Activated CD8-positive, alpha-beta memory T cell treated with anti-CD3 and anti-CD28 coated beads, Interleukin-2, amount 50 U/mL, for 24 hours (primary cell): ENCODE data around the gene C18orf32.
"Not testable (repeated sequence)": the region's sequence is repeated elsewhere in the genome, so short reads cannot be mapped to it uniquely, and the experiment has no call there.

ENCODE experiments used
- DNase-seq: peaks from one replicate; pipeline ENCODE4 v3.0.0-alpha.2; 2020; ENCODE audit errors: extremely low read depth

The C18orf32 gene

DNA sequence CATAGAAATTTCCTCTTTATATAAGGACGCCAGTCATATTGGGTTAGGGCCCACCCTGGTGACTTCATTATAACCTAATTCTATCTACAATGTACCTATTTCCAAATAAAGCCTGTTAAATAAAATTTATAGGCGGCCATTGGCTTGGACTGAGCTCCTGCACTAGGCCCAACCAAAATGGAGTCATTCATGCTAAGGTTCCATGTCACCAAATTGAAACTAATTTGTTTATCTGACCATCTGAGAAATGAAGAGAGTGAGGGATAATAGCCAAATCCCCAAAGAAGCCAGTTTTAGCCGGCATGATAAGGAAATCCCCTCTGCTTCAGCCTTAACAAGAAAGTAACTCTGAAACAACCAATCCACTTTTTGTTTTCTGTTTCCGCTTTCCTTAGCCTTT is 19.4 kb downstream of the C18orf32 start:
- no peak for DNase-seq

DNA sequence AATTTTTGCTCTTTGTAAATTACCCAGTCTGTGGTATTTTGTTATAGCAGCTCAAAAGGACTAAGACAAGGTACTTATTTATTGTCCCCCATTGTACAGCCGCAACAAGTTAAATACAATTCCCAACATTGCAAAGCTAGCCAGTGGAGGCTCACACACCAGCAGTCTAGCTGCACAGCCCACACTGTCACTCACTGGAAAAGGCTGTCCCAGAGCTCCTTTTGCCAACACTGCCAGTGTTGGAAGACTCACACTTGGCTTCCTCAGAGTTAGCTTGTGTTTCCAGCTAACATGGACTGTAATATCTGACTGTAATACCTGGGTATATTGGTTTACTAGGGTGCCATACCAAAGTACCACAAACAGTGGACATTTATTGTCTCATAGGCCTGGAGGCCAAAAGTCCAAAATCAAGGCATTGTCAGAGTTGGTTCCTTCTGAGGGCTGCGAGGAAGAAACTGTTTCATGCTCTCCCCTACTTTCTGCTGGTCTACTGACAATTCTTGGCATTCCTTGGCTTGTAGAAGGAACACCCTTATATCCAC is 19.9 kb downstream of the C18orf32 start:
- DNase-seq, result no peak

DNA sequence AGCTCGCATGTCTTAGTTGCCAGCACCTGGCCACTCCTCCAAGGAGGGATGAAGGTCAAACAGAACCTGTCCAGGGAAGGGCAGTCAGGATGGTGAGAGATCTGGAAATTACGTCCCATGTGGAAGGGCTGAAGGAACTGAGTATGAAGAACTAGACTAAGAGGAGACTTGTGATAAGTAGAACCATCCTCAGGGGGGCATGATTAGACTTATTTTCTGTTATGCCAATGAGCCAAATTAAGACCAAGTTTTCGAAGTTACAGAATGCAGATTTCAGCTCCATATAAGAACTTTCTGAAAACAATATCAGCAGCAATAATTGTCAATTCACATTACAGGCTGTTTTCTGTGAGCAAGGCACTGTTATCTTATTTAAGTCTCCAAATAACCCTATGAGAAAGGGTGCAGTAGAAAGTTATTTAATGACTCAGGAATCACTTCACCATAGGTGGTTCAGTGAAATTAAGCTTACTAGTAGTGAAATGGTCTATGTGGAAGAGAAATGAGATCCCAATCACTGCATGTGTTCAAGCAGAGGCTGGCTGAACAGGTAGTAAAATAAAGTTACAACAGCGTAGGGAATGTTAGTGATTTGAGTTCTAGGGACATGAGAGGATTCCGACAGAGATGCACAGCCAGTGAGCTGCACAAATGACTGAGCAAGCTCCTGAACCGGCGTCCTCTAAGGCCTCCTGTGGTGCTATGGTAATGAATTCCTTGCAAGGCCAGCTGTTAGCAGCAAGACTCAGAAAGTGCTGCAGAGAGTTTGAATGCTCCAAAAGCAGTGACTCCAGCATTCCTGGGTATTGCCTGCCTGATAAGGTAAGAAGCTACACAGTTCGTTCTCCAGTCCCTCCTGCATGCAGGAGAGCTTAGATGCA is 22.1 kb downstream of the C18orf32 start:
- no peak for DNase-seq

DNA sequence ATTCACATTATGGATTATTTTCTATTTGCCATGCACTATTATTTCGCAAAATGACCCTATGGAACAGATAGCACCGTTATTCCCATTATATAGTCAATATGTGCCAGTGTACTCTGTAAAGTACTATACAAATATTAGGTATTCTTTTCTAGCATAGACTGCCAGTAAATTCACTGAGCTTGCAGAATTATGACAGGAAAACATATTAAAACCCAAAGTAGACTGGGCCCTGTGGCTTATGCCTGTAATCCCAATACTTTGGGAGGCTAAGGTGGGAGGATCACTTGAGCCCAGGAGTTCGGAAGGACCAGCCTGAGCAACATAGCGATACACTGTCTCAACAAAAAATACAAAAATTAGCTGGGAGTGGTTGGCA is 25.4 kb downstream of the C18orf32 start:
- DNase-seq, result no peak

DNA sequence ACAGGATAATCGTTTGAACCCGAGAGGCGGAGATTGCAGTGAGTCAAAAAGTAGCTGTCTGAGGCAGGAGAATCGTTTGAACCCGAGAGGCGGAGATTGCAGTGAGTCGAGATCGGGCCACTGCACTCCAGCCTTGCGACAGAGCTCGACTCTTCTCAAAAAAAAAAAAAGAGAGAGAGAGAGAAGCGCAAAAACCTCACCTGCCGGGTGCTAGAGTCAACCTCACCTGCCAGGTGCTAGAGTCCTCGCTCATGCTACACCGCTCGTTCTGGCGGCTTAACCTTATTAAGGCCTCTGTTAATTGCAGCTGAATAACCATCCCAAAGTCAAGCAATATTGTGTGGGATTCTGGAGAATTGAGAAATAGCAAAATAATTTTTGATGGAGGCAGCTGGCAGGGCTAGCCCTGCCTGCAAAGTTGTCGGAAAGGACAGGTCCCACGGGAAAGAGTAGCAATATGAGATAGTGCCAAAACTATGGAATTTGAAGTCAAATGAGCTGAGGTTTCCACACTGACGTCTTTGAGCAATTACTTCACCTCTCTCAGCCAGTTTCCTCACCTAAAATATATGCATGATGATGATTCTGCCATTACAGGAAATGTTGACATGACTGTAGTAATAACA is 25.9 kb downstream of the C18orf32 start:
- DNase-seq, result no peak

DNA sequence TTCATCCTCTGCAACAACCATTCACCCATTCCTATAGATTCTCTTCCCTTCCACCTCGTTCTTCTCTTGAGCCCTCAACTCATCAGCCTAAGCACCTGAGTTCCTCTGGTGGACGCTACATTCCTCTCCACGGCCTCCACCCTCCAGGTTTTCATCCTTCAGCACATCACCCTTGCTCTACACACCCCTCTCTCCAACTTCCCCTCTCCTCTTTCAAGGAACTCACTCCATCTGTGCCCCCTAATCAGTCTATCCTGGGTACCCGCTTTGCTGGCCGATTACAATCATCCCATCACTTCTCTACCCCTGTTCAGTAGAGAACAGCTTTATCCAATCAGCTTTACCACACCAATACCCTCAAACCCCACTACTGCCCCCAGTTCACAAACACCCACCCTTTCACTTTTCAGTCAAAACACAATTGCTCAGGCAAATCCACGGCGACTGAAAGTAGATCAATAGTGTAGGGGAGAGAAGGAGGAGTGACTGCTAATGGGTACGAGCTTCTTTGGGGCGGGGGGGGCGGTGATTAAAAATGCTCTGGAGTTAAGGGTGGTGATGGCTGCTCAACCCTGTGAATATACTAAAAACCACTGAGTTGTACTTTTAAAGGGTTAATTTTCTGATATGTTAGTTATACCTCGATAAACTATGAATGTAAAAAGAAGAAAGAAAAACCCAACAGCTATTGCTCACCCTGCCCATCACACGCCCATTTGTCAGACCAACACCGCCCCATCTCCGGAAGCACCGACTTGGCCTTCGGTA is 27.4 kb downstream of the C18orf32 start:
- DNase-seq, result no peak

DNA sequence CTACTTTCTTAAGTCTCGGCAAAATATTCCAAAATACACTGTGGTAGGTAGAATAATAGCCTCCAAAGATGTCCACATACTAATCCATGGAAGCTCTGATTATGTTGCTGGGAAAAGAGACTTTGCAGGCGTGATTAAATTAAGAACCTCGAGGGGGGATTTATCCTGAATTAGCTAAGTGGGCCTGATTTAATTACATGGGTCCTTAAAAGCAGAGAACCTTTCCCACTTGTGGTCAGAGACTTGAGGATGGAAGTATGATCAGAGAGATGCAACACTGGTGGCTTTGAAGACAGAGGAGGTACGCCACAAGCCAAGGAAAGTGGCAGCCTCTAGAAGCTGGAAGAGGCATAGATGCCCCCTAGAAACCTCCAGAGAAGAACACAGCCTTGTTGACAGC is 29.4 kb downstream of the C18orf32 start:
- DNase-seq, result no peak

DNA sequence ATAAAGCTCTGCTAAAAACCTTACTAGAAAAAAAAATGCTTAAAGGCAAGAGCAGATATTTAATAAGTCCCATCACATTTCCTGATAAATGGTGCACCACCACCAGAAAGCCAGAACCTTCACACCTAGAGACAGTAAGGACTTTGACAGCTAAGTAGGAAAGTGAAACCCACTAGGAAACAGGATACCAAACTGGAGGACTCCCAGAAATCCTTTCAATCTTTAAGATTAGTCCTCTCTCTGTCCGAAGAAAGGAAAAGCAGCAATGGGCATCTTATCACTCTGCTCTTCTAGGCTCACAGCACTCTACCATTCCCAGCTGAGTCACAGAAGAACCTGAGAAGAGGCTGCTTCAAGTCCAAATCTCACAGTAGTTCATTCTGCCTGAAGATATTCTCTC is 30.2 kb downstream of the C18orf32 start:
- DNase-seq, result no peak

DNA sequence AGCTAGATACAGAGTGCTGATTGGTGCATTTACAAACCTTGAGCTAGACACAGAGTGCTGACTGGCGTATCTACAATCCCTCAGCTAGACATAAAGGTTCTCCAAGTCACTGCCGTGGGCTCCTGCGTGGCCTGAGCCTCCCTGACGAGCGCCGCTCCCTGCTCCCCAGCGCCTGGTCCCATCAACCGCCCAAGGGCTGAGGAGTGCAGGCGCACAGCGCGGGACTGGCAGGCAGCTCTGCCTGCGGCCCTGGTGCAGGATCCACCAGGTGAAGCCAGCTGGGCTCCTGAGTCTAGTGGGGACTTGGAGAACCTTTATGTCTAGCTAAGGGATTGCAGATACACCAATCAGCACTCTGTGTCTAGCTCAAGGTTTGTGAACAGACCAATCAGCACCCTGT is 34.5 kb downstream of the C18orf32 start:
- not testable (repeated sequence) for DNase-seq

DNA sequence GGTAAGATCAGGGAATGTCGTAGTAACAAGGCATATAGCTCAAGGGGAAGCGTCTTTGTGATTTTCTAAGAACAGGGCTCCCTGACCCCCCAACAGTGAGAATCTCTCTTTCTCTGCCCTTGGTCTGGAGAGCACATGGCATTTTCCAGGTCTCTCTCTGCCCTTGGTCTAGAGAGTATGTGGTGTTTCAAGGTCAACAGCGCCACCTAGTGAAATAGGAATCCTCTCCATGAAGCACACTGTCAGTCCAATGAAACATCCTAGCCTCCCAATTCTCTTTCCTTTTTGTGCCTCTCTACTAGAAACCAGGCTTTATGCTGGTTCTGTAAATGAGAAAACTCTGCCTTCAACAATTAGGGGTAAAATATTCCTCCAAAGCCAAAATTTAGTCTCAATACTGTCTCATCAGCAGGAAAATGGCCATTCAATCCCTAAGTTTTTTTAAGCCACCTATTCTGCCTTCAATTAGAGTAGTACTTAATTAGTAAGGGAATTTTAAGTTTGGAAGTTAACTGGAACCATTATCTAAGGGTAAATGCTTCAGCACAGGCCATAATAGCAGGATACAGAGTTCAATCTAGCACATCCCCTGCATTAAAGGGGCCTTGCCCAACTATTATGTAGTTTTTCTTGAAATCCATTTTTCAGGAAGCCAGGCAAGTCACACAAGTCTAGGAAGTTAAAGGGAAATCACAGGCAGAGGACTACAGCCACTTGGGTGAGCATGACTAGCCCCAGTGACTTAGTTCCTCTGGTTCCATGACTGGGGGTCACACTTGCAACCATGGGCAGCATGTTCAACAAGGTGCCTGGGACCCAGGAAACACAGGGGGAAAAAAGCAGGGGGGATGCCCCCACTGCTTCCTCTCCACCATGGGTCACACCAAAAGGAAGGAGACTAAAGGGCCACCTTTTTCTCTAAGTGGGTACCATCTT is 39.0 kb downstream of the C18orf32 start:
- no peak for DNase-seq

DNA sequence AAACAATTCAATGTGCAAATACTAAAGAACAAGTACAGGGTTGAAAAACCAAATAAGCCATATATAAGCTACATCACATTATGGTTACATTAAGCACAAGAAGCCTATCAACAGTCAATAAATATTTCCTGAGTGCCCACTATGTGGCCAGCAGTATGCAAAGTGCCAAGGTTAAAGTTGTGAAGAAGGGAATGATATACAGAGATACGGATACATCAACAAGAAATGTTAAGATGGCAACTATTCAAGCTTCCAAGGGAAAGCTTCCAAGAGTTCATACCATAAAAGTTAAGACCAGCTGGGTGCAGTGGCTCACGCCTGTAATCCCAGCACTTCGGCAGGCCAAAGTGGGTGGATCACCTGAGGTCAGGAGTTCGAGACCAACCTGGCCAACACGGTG is 40.6 kb downstream of the C18orf32 start:
- DNase-seq, result no peak

DNA sequence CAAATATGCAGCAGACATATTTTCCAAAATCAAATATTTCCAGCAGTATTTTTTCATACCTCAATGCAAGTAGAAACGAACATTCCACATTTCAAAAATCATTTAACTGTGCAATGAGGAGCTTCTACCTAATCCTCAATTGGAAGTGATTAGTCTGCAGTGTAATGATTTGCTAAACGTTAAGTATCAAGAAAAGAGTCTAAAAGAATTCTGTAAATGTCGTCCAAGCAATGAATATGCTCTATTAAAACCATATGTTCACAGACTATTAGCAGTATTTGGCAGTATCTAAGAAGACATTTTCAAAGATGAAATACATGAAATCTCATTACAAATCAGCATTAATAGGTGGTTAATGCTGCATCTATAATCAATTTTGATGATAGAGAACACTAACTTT is 42.5 kb downstream of the C18orf32 start:
- no peak for DNase-seq

DNA sequence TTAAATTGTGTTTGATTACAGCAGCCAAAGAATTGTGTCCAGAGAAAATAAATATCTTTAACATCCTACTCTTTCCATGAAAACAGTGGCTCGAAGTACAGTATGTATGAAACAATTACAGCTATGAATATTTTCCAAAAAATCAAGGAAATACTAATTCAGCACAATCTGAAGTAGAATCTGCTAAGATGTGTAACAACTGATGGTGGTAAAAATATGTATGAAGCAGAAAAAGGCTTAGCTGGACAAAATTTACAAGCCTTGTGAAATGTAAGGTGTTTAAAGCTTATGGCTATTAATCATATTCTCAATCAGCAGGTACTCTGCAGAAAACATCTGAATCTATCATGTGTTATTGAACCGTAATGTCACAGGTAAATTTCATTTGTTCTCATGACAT is 43.2 kb downstream of the C18orf32 start:
- no peak for DNase-seq

DNA sequence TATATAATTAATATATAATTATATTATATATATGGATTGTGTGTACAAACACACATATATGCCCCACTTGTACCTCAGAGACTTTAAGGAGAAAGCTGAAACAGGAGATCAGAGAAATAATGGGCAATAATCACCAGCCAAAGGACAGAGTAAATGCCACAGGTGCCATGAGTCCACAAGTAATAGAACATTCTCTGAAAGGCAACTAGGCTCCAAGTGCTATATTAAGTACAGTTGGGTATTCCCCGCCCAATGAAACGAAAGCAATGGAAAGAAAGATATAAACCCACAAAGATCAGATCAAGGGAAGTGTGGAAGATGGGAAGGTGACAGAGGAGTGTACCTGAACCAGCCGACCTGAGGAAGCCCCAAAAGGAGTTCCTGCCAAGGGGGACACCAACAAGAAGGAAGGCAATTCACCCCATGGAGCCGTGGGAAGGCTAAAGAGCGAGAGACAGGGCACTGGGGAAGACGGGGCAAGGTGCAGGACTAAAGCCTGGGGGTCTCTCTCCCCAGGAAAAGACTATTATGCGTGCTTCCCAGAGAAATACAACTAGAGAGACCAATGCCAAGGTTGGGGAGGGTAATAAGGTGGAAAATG is 45.6 kb downstream of the C18orf32 start:
- DNase-seq, result no peak

DNA sequence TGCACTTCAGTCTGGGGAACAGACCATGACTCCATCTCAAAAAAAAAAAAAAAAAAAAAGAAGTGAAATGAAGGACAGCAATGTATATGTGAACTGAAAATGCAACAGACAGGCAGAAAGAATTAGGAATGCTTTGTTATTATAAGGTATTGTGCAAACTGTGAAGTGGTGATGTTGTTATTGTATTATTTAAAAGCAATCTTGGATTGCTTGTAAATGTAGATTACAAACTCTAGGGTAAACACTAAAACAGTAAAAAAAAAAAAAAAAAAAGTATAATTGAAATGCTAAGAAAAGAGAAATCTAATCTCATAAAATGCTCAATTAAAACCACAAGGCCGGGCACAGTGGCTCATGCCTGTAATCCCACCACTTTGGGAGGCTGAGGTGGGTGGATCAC is 51.9 kb downstream of the C18orf32 start:
- no peak for DNase-seq

DNA sequence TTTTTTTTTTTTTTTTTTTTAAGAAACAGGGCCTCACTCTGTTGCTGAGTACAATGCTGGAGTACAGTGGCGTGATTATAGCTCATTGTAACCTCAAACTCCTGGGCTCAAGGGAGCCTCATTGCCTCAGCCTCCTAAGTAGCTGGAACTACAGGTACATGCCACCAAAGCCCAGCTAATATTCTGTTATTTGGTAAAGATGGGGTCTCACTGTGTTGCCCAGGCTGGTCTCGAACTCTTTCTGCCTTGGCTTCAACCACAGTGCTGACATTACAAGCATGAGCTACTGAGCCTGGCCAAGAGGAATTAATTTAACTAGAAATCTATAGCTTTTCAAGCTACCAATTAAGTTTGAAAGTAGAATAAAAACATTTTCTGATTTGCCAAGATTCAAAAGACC is 54.4 kb downstream of the C18orf32 start:
- DNase-seq, result no peak

DNA sequence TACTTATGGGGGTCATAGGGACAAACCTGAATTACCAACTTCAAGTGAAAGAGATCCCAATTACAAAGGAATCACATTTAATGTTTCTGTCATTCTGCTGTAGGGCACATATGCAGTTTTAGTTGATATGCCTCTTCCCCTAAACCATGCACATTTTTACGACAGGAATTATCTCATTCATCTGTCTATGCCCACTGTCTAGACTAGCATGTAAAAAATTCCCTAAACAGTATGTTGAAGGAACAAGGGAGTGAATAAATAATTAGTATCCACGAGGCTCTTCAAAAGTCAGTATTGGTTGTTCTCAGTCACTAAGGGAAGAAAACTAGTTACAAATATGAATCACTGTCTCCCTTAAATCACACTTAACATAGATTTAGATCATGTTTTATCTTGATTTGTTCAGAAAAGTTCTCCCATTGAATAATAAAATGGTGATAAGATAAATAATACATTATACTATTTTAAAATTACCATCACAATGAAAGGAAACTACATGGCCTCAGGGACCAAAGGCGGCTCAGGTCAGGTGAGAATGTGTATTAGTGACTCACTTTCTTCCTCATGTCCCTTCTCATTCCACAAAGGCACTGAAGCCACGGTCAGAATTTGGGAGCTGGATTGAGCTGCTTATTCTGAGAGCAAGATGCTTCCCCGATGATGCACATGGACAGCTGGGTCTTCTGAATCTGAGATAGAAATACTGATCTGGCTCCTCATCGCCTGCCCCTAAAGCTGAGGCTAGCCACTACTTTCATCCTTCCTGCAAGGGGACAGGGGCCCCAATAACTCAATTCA is 55.7 kb downstream of the C18orf32 start:
- no peak for DNase-seq
